Upper lobe of left lung (tissue), 4 donors: ENCODE results near the gene TMTC2.

Experiments
- CTCF ChIP-seq, 6 experiments: fragments of 450-650 bp in 4 of 6; fragments of 200-600 bp in 2 of 6; sonication (generic) in 2 of 6; IDR thresholded peaks; one replicate each; pipeline ENCODE4 v1.5.1; 2016 to 2019; ENCODE audit warnings: antibody characterized with exemption in 6 of 6
- EP300 ChIP-seq, 4 donors: sonication (generic); formaldehyde crosslinking; IDR thresholded peaks; one replicate each; pipeline ENCODE4 v1.5.1; 2017; ENCODE audit warnings: antibody characterized with exemption in 4 of 4, control low read depth in 2 of 4
- POLR2A ChIP-seq, 4 donors: fragments of 450-650 bp; IDR thresholded peaks; one replicate each; pipeline ENCODE4 v1.5.1; 2016 to 2017; ENCODE audit warnings: antibody characterized with exemption in 4 of 4, mild to moderate bottlenecking in 2 of 4
- POLR2AphosphoS5 ChIP-seq, 2 donors: sonication (generic); formaldehyde crosslinking; IDR thresholded peaks; one replicate each; pipeline ENCODE4 v1.5.1; 2017; ENCODE audit warnings: antibody characterized with exemption in 2 of 2

- TF ChIP-seq POLR2AphosphoS5 (IDR thresholded peaks at IDR 0.05) (no peak), CTCF (IDR thresholded peaks at IDR 0.05) (no peak), EP300 (IDR thresholded peaks at IDR 0.05) (no peak), POLR2A (IDR thresholded peaks at IDR 0.05) (no peak)
Measured at GRCh38 chr12:83106873-83107272, 420.2 kb downstream of the TMTC2 start.
